A673 (cell line): Measurements from ENCODE around the gene PRG2. TPM values are rescaled to one million over a fixed set of nuclear protein-coding genes. Genes with fewer than 3 reads are reported as not detected.

ENCODE experiments used
- BruUV-seq: library from RNA; stranded (reverse); fragments of 400-500 nt; replicated peaks from 2 replicates; lab custom pipeline; 2021; lab: Mats Ljungman, UMichigan
- CTCF ChIA-PET: fragments of 300-600 bp; sonication (Branson Sonifier 250); formaldehyde crosslinking; loops from one replicate; lab custom pipeline; 2022; ENCODE audit warnings: antibody characterized with exemption; lab: Charles Lee
- POLR2A ChIA-PET: fragments of 300-600 bp; sonication (Branson Sonifier 250); formaldehyde crosslinking; loops from one replicate; lab custom pipeline; 2022; ENCODE audit warnings: antibody characterized with exemption; ENCODE audit not compliant: low non-redundant PET; lab: Charles Lee
- DNase-seq: peaks from one replicate; pipeline ENCODE4 v3.0.0-alpha.2; 2015; ENCODE audit warnings: low spot score
- H3K27ac ChIP-seq: fragments of 200-600 bp; sonication (generic); 2 replicates; pipeline ENCODE4 v1.5.1; 2016; ENCODE audit warnings: mixed run types, low read depth, mild to moderate bottlenecking, mixed read lengths, antibody characterized with exemption, low read length; ENCODE audit not compliant: poor library complexity, severe bottlenecking
- H3K27me3 ChIP-seq: fragments of 200-600 bp; sonication (generic); replicated peaks from 2 replicates; pipeline ENCODE4 v1.6.1; 2017; ENCODE audit warnings: mixed run types, low read depth, mild to moderate bottlenecking, mixed read lengths, antibody characterized with exemption, low read length; ENCODE audit not compliant: insufficient read depth, poor library complexity
- H3K36me3 ChIP-seq: fragments of 200-600 bp; sonication (generic); 2 replicates; pipeline ENCODE4 v1.6.1; 2016; ENCODE audit warnings: mixed run types, mild to moderate bottlenecking, mixed read lengths, antibody characterized with exemption, low read length; ENCODE audit not compliant: insufficient read depth, poor library complexity, severe bottlenecking
- H3K4me1 ChIP-seq: fragments of 200-600 bp; sonication (generic); 2 replicates; pipeline ENCODE4 v1.6.1; 2017; ENCODE audit warnings: mixed run types, mild to moderate bottlenecking, mixed read lengths, antibody characterized with exemption, low read length; ENCODE audit not compliant: insufficient read depth, poor library complexity, severe bottlenecking
- H3K4me3 ChIP-seq: fragments of 200-600 bp; sonication (generic); 2 replicates; pipeline ENCODE4 v1.5.1; 2016; ENCODE audit warnings: low read depth, mixed run types, mild to moderate bottlenecking, mixed read lengths, low read length; ENCODE audit not compliant: poor library complexity, severe bottlenecking
- H3K9me3 ChIP-seq: fragments of 200-600 bp; sonication (generic); 2 replicates; pipeline ENCODE4 v1.6.1; 2016; ENCODE audit warnings: mixed run types, low read depth, mild to moderate bottlenecking, mixed read lengths, antibody characterized with exemption, low read length; ENCODE audit not compliant: poor library complexity, severe bottlenecking
- CTCF ChIP-seq: fragments of 300-800, 200-600 bp; sonication (generic); conservative IDR thresholded peaks from 2 replicates; pipeline ENCODE4 v1.5.1; 2017; ENCODE audit warnings: low read depth, mild to moderate bottlenecking, antibody characterized with exemption, low read length, moderate library complexity, mixed read lengths
- EZH2 ChIP-seq: fragments of 200-600 bp; sonication (generic); IDR thresholded peaks from 2 replicates; pipeline ENCODE4 v1.6.1; 2017; ENCODE audit warnings: borderline replicate concordance, low read depth, mild to moderate bottlenecking, mixed read lengths, antibody characterized with exemption, low read length; ENCODE audit not compliant: poor library complexity, severe bottlenecking
- intact Hi-C: fragments of 100-400 bp; cut with micrococcal nuclease; formaldehyde crosslinking; loops from one replicate; pipeline ENCODE4 v1.10.0; 2022; ENCODE audit not compliant: unreplicated experiment
- total RNA-seq: library from RNA; stranded (reverse); gene quantifications from 2 replicates; pipeline ENCODE4 v1.2.3, GENCODE V29; 2021

The PRG2 gene
- total RNA-seq, 1 experiment from 2014 or later = not detected

- intact Hi-C loops = no loop called here
- Histone ChIP-seq H3K36me3 (no peaks in the 10 kb centered on the region), H3K4me1 (no peaks in the 10 kb centered on the region), H3K9me3 (no peaks in the 10 kb centered on the region), H3K27me3 (peaks cover 25% of the 10 kb centered on the region), H3K4me3 (no peak overlapping the region), H3K27ac (no peak overlapping the region)
- POLR2A ChIA-PET = no interaction called here
- CTCF ChIA-PET = no interaction called here
- BruUV-seq = no TSS peak
- no peak for DNase-seq
- no peak for TF ChIP-seq CTCF
- no peak for TF ChIP-seq EZH2
Observed at GRCh38 chr11:57375490-57375889, 15.0 kb downstream of the PRG2 start.

GRCh38 chr11:57374966-57375365, 15.5 kb downstream of the PRG2 start:
- no peaks in the 10 kb centered on the region for H3K4me1 ChIP-seq
- no peaks in the 10 kb centered on the region for H3K36me3 ChIP-seq
- H3K27me3 ChIP-seq = peaks cover 25% of the 10 kb centered on the region
- ChIA-PET CTCF (interaction anchor here (0.7 kb wide), 1 partner anchor 36 kb away, joined by 5 read pairs; no protein-coding TSS in a partner anchor), POLR2A (no interaction called here)
- TF ChIP-seq CTCF = no peak
- TF ChIP-seq EZH2 = no peak
- no peak overlapping the region for H3K4me3 ChIP-seq
- H3K27ac ChIP-seq = no peak overlapping the region
- no TSS peak for BruUV-seq
- H3K9me3 ChIP-seq = no peaks in the 10 kb centered on the region
- DNase-seq = no peak
- intact Hi-C loops = no loop called here

GRCh38 chr11:57373146-57373545, 17.3 kb downstream of the PRG2 start:
- peaks cover 15% of the 10 kb centered on the region for H3K27me3 ChIP-seq
- intact Hi-C loops = no loop called here
- no peaks in the 10 kb centered on the region for H3K36me3 ChIP-seq
- no peak overlapping the region for H3K27ac ChIP-seq
- CTCF ChIA-PET = no interaction called here
- H3K9me3 ChIP-seq = no peaks in the 10 kb centered on the region
- POLR2A ChIA-PET = no interaction called here
- BruUV-seq = no TSS peak
- no peak for TF ChIP-seq EZH2
- no peak for TF ChIP-seq CTCF
- no peak for DNase-seq
- no peak overlapping the region for H3K4me3 ChIP-seq
- H3K4me1 ChIP-seq = no peaks in the 10 kb centered on the region
